HG02588 (cell line): ENCODE data around the gene SLC29A3.
A peak's percentile ranks its signal among the peaks of the same experiment; 100 is the strongest.

Experiments
- ATAC-seq: cut with Tn5 transposase; IDR thresholded peaks from one replicate; pipeline ENCODE4 v1.9.1; 2021; ENCODE audit warnings: mild to moderate bottlenecking, moderate library complexity; ENCODE audit not compliant: unreplicated experiment

The SLC29A3 gene

DNA sequence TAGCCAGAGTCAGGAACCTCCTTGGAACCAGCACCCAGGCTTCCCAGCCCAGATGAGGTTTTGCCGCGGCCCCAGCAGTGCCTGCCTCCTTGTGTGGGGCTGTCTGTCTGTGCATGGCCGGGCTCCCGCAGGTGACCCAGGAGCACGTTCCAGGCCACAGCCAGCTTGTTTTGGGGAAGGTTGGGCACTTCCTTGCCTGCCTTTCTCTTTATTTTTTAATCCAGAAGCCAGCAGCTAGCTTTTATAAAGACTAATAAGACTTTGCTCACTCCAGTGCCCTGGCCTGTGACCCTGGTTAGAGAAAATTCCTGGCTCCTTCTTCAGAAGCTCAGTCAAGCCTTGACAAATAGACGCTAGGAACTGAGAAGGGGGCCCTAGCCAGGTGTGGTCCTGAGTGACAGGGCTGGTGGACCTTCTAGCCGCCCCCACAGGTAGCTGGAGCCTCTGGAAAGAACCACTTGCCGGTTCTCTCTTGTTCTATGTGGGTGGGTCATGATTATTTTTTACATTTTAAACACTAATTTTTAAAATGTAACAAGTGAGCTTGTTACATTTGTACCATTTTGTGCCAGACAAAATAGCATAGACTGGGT is 837 bp downstream of the SLC29A3 start:
- ATAC-seq: no peak

- ATAC-seq: no peak
Observed at GRCh38 chr10:71320592-71320991, 1.5 kb downstream of the SLC29A3 start.

DNA sequence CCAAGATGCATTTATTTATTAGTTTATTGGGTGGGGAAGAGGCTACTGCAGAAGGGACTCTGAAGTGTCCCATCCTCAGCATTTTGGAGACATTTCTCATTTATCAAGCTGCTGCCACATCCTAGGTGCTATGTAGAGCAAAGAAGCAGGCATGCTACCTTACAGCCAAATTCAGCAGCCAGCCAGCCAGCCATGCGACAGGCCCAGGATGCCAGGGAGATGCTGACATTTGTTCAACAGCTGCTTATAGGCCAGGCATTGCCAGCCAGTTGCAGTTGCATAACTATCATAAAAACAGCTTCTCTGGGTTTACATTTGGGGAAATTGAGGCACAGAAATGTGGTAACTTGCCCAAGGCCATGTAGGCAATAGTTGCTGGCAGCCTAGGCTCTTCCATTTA is 2.3 kb downstream of the SLC29A3 start:
- no peak for ATAC-seq

DNA sequence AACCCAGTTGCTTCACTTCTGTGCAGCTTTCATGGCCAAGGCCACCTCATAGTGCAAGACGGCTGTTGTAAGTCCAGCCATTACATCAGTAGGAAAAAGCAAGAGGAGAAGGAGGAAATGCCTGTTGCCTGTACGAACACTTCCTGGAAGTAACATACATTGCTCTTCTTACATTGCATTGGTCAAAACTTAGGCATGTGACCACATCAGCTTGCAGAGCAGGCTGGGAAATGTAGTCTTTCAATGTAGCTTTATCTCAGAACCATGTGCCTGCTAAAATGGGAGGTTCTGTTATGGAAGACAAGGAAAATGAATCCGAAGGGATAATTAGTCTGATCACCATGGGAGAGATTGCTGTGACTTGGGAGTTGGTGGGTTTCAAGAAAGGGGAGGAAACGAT is 4.3 kb downstream of the SLC29A3 start:
- ATAC-seq: no peak

- ATAC-seq: no peak
Observed at GRCh38 chr10:71324743-71325142, 5.7 kb downstream of the SLC29A3 start.

- no peak for ATAC-seq
Observed at GRCh38 chr10:71325267-71325666, 6.2 kb downstream of the SLC29A3 start.

- ATAC-seq: no peak
Observed at GRCh38 chr10:71326464-71326881, 7.4 kb downstream of the SLC29A3 start.

- no peak for ATAC-seq
Observed at GRCh38 chr10:71330789-71331404, 11.8 kb downstream of the SLC29A3 start.

DNA sequence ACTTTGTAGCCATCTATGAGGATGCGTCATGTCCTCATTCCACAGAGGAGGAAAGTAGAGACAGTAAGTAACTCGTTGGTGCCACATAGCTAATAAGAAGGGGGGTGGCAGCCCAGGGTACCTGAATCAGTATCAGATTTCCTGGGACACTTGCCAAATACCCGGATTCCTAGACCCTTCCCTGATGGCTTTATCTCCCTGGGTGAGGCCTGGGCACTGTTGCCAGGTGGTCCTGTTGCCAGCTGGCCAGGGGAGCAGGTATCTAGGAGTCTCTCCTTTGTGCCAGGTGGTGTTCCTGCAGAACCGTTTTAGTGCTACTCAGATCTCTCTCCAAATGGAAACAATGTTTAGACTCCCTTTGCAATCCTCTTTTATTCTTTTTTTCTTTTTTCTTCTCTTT is 12.7 kb downstream of the SLC29A3 start:
- ATAC-seq: no peak

- ATAC-seq: no peak
Observed at GRCh38 chr10:71332466-71332865, 13.4 kb downstream of the SLC29A3 start.

- ATAC-seq: peak; percentile 65
Observed at GRCh38 chr10:71333129-71333887, 14.2 kb downstream of the SLC29A3 start.

DNA sequence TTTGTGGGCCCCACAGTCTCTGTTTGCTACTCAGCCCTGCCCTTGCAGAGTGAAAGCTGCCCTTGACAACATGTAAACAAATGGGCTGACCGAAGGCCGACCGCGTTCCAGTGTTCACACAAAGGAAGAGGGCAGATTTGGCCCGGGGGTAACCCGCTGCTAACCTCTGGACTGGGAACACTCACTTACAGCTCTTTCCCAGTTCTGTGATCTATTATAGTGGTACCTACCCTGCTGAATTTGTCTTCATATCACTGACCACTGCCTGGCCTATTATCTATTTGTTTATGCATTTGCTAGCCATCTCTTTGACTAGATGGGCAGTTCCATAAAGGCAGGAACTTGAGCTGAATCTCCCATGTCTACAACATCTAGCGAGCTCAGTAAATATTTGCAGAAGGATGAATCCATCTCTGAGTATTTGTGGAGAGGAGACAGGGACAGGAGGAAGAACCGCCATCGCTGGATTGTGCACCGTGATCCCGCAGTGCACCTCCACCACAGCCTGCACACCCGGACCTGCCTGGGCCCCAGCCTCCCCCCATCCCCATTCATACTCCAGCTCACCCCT is 15.2 kb downstream of the SLC29A3 start:
- ATAC-seq: no peak

DNA sequence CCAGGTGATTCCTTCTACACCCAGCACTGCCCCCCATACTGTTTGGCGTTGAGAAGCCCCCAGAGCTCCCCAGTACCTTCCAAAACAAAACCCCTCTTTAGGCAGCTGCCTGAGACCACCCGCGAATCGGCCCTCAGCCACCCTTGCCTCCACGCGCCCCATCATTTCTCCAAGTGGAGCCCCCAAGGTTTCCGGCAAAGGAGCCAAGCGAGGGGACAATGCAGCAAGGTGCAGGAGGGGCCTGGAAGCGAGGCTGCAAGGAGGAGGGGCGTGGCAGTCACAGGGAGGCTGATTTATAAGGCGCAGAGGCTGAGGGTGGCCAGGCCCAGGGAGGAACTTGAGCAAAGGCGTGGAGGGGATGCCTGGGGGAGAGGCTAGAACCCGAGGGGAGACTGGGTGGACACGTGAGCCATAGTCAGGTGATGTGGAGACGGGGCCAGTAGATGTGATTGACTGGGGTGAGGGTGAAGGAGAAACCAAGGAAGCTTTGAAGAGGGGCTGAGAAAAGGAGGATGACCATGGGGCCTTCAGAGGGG is 16.2 kb downstream of the SLC29A3 start:
- no peak for ATAC-seq

DNA sequence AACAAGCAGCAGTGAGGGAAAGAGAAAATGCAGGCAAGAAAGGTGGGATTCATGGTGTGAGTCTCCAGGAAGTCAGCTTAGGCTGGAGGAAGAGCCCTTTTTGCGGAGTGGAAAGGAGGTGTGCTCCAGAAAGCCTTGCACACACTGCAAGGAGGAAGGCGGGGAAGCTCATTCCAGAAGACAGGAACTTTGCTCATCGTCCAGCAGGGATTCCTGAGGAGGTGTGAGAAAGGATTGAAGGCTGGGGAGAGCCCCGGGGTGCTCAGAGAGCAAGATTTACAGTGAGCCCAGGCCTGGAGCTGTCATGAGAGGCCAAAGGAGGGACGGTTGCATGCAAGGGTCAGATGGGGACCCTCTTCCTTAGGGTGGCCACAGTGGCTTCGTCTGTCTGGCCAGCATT is 17.6 kb downstream of the SLC29A3 start:
- ATAC-seq: no peak

DNA sequence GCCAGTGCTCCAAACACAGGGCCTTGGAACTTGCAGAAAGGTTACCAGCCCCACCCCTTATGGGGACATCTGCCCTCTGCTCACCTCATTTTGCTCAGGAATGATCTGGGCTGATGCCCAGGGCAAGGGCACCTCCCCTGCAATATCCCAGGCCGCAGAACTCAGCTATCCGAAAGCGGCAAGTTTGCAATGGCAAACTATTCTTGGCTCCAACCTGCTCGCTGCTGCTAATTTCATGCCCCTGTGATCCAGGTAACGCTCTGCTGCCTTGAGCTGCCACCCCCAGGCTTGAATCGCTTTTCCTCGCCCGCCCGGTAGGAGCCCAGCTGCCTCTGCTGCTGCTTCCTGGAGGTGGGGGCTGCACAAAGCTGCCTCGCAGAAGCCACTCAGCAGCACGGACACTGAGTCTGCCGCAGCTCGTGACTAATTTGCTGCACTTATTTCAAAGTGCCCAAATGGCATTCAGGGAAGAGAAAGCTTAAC is 18.2 kb downstream of the SLC29A3 start:
- ATAC-seq: no peak

- ATAC-seq: no peak
Observed at GRCh38 chr10:71338728-71339495, 19.9 kb downstream of the SLC29A3 start.

GRCh38 chr10:71339796-71340589 is 20.9 kb downstream of the SLC29A3 start:
- no peak for ATAC-seq

DNA sequence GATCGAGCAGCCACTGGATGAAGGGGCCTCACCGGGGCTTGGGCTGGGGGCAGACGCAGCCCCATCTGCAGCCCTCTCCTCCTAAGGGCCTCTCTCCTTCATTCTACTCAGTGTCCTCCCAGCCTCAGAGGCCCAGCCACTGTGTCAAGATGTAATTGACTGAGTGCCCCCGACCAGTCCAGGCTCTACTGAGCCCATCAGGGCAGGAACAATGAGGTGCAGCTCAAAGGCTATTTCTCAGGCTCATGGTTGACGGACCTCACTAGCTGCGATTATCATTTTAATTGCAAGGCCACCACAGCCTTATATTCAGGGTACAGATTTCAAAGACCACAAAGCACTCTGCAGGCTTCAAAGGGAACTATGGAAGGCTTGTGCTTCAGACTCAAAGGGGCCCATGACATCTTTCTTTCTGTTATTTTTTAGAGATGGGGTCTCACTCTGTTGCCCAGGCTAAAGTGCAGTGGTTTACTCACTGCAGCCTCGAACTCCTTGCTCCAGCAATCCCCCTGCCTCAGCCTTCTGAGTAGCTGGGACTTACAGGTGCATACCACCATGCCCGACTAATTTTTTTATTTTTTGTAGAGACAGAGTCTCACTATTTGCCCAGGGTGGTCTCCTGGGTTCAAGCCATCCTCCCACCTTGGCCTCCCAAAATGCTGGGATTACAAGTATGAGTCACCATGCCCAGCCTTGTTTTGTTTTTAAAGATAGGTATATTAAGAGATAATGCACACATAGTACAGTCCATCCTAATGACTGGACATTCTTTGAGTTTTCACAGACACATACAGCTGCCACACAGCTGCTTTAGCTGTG is 23.7 kb downstream of the SLC29A3 start:
- ATAC-seq: no peak

DNA sequence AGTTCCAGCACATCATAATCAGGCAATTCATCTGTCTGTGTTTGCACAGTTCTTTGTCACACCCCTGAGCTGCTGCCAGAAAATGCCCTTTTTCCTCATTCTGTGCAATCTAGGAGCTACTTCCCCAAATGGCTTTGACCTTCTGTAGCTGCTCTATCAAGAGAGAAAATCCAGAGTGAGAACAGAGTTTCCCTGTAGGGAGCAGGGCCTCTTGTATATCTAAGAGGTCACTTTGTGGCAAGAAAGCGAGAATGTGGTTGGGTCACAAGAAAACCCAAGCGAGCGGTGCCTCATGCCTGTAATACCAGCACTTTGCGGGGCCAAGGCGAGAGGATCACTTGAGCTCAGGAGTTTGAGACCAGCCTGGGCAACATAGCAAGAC is 24.3 kb downstream of the SLC29A3 start:
- no peak for ATAC-seq
